Effector CD8-positive, alpha-beta T cell (primary cell): ENCODE measurements around the gene SHB.

Experiments used
- DNase-seq: peaks from one replicate; lab custom pipeline; 2025; lab: John Stamatoyannopoulos, UW

Gene SHB

DNA sequence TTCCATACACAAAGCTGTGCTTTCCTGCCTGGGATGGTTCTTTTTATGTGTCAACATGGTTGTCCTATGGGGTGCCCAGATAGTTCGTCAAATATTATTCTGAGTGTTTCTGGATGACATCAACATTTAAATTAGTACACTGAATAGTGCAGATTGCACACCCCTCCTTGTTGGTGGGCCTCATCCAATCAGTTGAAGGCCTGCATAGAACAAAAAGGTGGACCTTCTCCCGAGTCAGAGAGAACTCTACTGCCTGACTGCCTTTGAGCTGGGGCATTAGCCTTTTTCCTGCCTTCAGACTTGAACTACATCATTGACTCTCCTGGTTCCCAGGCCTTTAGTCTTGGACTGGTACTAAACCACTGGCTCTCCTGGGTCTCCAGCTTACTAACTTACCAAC is 80.4 kb downstream of the SHB start:
- no peak for DNase-seq

DNA sequence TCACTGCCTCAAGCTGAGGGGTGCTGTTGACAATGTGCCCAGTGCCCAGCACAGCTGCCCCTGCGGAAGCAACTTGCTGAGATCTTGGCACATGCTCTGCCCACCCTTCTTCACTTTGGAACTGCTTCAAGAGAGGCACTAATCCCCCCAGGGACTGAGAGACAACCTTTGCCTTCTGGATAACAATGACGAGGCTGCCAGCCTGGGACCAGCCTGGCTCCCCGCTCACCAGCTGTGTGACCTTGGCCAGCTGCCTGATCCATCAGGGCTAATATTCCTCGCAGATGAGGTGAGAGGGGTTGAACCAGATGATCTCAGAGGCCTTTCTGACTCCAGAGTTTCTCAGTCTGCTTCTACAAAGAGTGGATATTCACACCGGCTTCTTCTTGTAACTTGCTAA is 81.0 kb downstream of the SHB start:
- no peak for DNase-seq

DNA sequence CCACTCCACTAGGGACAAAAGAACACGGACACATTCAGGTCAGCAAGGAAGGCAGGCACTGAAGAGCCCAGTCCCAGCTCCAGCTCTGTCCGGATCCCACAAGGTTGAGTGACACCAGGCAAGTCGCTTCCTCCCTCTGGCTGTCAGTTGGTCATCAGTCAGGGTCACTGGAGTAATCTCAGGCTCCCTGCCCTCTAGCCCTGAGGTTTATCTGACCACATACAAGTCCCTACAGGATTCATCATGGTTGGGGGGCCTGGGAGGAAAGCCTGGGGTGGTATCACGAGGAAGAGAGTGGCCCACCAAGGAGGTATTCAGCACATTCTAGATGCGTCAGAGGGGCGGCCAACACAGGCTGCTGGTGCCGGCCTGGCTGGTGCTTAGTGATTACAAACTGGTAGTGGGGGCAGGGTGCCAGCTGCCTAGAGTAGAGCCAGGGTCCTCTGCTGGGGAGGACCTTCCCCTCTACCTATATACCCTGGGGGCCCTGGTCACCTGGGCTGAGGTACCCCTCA is 81.5 kb downstream of the SHB start:
- DNase-seq, result no peak

DNA sequence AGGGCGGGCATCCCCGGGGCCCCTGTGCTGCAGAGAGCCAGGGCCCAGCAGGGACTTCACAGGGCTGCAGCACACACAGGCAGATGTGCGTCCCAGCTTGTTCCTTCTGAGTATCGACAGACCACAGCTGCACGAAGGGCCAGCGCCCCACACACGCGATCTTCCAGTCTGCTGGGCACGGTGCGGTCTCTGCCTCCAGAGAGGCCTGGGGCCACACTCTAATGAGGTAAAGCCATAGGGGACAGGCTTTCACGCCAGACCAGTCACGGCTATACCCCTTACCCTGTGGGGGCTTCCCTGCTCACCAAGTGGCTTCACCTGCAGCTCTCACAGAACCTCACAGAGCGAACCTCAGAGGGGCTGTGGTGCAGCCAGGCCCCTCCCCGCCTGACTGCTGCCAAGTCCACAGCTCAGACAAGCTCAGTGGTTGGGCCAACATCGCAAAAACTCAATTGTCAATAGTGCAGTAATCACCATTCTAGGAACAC is 82.2 kb downstream of the SHB start:
- no peak for DNase-seq

DNA sequence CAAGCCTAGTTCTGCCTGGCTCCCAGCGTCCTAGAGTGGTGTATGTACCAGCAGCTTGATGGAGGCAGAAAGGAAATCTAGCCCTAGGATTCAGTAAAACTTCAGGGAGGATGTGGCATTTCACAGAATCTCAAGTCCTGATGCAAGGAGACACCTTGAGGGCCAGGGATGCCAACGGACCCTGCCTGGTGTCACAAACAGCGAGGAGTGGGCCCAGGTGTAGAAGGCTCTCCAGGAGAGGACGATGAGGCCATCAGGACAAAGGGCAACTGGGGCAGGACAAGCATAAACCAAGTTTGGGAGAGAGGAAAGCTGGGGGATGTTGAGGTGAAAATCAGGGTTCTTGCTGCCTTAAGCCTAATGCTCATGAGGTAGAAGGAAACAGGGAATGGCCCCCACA is 83.0 kb downstream of the SHB start:
- DNase-seq, result no peak

DNA sequence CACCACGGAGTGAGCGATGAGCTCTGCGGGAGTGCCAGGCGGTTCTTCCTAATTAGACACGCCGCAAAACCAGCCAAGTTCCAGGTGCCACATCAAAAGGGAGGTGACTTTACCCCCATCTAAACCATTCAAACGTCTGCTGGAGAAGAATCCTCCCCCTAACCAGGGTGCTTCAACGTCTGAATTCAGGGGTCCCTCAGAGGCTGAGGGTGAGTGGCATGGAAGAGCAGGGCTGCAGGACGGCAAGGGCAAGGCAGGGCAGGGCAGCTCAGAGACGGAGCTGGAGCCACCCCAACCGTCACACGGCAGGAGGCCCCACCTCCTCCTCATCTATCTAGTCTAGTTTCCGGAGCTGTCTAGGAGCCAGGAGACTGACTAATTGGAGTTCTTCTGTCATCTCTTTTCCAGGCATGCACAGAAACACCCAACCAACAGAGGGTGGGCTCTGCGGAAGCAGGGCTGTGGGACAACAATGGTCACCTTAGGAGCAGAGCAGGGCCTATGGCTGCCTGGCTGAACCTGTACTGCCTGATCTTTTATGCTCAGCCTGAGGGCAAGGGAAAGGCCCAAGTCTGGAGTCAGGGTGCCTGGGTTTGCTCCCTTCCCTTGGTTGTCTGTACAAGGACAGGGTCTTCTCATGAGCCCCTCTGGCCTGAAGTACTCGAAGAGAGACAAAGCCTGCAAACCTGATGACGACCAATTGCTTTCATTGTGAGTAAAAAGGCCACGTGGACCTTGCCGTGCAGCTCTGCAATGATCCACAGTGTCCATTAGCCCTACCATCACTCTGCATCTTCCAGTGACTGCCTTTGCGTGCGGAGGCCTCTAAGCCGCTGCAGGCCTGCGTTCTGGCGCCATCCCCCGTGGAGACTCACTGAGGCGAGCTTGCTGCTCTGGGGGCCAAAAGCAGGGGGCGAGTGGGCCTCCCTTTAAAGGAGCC is 84.1 kb downstream of the SHB start:
- no peak for DNase-seq

GRCh38 chr9:37984278-37984671 is 84.8 kb downstream of the SHB start:
- DNase-seq, result no peak

- no peak for DNase-seq
Measured at GRCh38 chr9:37983381-37984067, 85.5 kb downstream of the SHB start.

- no peak for DNase-seq
Measured at GRCh38 chr9:37979844-37980243, 89.2 kb downstream of the SHB start.

DNA sequence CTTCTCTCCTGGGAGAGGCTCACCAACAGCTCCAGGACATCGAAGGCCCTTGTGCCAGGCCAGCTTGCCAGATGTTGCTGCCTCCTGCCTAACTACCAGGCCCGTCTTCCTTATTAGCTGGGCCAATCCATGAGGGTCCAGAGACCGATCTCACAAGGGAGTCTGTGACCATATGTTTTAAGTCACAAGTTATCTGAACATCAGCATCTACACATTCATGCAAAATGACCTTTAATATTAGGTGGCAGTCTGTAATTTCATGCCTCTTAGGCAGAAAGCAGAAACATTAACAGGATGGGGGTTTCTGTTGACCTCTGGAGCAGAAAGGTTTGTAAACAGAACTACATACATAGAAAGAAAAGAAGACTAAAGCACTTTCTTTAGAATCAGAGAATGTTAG is 90.0 kb downstream of the SHB start:
- no peak for DNase-seq

- DNase-seq, result no peak
Measured at GRCh38 chr9:37978481-37978864, 90.6 kb downstream of the SHB start.

- DNase-seq, result no peak
Measured at GRCh38 chr9:37977851-37978480, 91.1 kb downstream of the SHB start.

- DNase-seq, result no peak
Measured at GRCh38 chr9:37976714-37977477, 92.1 kb downstream of the SHB start.

DNA sequence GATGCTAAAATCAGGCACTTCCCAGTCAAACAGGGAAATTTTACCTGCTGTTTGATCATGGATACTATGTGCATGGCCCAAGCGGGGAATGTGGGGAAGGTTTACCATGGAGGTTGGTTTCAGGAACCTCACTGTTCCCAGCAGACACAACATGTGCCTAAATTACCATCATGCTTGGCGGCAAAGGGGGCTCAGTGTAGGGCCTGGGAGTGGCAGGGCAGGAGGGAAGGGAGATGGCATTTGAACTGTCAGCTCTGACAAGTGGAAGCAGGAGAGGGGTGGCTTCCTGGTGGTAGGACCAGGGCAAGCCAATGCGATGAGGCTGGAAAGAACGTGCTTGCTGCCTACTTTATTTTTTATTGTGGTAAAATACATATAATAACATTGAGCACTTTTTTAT is 93.4 kb downstream of the SHB start:
- no peak for DNase-seq

- DNase-seq, result no peak
Measured at GRCh38 chr9:37974506-37975173, 94.4 kb downstream of the SHB start.

DNA sequence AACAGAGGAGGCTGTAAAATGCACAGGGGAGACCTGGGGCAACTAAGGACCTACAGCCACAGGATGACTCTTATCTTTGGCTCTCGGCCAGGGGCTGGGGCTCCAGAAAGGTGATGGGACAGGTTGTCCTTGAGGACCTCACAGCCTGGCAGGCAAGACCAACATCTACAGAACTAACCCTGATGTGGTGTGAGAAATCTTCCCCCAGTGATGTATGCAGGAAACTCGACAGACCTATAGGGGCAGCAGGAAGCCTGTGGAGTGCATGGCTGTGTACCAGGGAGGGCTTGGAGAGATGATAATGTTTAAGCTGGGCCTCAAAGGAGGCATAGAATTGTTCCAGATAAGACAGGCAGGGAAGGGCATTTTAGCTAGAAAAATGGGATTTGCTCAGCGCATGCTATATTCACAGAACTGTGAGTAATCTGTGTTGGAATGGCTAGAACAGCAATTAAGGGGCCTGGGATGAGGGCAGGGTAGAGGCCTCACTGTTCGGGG is 96.6 kb downstream of the SHB start:
- DNase-seq, result no peak

DNA sequence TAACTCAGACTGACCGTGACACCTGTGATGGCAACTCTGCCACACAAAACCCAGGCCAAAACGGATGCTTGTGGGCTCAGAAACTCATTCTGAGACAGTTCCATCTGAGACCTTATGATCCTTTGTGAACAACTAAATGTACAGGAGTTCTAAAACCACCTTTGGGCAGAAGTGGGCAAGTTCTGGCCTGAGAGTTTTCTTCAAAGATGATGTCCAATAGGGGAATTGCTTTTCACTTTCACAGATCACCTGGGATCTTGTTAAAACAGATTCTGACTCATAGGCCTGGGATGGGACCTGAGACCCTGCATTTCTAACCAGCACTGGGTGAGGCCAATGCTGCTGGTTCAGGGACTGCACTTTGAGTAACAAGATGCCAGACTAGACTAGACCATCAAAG is 97.3 kb downstream of the SHB start:
- no peak for DNase-seq

- no peak for DNase-seq
Measured at GRCh38 chr9:37971108-37971459, 97.9 kb downstream of the SHB start.

DNA sequence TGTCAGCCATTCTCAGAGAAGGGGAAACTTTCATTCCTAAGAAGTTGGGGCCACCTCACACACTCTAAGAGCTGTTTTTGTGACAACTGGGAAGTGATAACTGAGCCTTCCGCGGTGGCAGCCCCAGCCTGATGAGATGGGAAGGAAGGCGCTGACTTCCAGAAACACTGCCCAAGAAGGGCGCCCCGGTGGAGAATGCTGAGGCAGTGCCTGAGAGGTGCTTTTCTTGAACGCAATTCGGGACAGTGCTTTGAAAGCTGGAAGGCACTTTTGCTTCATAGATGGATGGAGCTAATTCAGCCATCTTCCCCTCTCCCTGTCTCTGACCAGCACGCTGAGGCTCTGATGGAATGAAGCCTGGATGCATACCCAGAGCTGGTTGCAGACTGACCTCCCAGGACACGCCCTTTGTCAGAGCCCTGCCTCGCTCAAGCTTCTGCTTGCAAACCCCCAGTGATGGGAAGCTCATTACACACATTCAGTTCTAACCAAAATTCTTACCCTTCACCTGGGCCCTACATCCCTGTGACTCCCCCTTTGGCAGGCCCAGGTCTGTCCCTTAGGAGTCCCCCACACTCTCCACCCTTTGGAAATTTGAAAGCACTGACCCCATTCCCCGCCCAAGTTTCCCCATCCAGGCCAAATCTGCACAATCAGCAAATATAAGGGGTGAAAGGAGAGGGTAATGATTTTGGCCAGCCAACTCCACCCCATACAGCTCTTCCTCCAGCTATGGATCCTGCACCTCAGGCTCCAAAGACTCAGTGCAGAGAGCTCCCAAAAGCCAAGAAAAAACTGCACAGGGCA is 98.5 kb downstream of the SHB start:
- DNase-seq, result no peak
